NCI-H146 (cell line): ENCODE results near the gene METTL17.
A peak's percentile ranks its signal among the peaks of the same experiment; 100 is the strongest.
"Not testable (repeated sequence)": the region's sequence is repeated elsewhere in the genome, so short reads cannot be mapped to it uniquely, and the experiment has no call there.

Source experiments
- DNase-seq: peaks from one replicate; lab custom pipeline; 2025; lab: John Stamatoyannopoulos, UW

The METTL17 gene, protein sequence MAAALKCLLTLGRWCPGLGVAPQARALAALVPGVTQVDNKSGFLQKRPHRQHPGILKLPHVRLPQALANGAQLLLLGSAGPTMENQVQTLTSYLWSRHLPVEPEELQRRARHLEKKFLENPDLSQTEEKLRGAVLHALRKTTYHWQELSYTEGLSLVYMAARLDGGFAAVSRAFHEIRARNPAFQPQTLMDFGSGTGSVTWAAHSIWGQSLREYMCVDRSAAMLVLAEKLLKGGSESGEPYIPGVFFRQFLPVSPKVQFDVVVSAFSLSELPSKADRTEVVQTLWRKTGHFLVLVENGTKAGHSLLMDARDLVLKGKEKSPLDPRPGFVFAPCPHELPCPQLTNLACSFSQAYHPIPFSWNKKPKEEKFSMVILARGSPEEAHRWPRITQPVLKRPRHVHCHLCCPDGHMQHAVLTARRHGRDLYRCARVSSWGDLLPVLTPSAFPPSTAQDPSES

GRCh38 chr14:20989787-20990600 lies at the start of gene METTL17:
TSS of gene METTL17 (plus strand) at chr14:20989980. CDS start at chr14:20990003, 23 bp downstream.
- peak; percentile 90 for DNase-seq

DNA sequence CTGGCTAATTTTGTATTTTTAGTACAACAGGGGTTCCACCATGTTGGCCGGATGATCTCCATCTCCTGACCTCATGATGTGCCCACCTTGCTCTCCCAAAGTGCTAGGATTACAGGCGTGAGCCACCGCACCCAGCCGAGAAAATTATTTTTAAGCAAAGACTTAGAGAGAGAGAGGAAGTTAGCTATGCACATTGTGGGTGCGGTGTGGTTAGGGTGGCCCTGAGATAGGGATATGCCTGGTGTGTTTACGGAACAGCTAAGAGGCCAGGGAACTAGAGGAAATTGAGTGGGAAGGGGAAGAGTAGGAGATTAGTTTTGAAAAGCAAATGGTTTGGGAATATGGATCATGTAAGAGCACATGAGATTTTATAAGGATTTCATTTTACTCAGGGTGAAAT lies 44.6 kb upstream of the METTL17 start:
- DNase-seq, result not testable (repeated sequence)

DNA sequence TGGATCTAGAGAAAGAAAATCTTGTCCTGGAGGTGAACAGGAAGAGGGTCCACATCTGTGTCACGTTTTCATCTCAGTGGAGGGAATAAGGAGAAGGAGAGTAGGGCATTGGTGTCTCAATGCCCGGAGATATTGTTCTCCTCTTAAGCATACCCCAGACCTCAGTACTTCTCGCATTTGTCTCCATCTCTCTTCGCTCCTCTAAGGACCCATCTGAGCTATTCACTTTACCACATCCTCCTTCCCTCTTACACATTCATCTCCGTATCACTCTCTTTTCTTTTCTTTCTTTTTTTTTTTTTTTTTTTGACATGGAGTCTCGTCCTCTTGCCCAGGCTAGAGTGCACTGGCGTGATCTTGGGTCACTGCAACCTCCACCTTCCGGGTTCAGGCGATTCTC lies 43.1 kb upstream of the METTL17 start:
- DNase-seq, result not testable (repeated sequence)

GRCh38 chr14:20954736-20955537 lies 34.8 kb upstream of the METTL17 start, which contains the start of gene RNASE2:
TSS of gene RNASE2 (plus strand) at chr14:20955487. CDS start at chr14:20955772, 285 bp downstream.
- not testable (repeated sequence) for DNase-seq

- DNase-seq, result not testable (repeated sequence)
These were observed 34.3 kb upstream of the METTL17 start for GRCh38 chr14:20955538-20955873.

DNA sequence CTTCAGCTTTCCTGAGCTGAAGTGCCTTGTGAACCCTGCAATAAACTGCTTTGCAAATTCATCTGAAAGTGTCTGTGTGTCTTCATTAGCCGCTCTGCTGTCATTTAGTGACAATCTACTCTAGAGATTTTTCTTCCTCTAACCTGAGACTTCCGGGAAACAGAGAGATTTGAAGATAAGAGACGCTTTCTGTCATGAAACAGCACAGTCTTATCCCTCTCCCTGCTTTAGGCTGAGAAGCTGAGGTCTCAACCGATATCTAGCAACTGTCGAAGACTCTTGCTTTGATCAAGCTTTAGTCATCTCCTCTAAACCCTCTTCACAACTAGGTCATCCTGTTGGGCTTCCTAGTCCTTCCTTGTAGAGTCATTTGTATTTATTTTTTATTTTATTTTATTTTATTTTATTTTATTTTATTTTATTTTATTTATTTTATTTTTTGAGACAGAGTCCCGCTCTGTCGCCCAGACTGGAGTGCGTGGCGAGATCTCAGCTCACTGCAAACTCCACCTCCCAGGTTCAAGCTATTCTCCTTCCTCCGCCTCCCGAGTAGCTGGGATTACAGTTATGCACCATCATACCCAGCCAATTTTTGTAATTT lies 33.3 kb upstream of the METTL17 start:
- no peak for DNase-seq

DNA sequence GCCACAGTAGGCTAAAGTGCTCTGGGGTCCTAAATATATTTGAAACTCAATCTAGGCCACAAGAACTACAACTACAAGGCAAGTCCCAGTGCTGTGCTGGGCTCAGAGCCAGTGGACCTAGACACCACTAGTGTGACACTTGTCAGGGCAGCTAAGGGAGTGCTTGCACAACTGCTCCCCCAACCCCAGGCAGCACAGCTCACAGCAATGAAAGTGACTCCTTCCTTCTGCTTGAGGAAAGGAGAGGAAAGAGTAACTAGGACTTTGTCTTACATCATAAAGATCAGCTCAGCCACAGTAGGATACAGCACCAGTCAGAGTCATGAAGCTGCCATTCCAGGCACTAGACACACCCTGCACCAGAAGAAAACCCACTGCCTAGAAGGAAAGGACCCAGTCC lies 30.8 kb upstream of the METTL17 start:
- DNase-seq, result not testable (repeated sequence)

DNA sequence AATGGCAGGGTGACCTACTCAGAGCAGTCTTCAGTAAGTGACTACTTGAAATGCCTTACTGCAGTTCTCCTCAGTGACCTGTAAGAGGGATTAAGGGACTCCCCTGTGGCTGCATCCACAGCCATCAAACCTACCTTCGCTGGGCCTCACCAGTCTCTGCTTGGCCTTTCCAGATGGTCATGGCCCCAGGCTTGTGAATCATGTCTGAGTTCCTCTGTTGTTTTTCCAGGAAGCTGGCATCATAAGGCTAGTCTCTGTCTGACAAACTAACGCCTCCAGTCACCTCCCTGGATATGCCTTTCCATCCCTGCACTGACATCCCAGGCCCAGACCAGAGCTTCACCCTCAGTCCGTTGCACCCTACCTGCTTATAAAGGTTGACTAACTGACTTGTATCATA lies 20.4 kb upstream of the METTL17 start:
- DNase-seq, result no peak

DNA sequence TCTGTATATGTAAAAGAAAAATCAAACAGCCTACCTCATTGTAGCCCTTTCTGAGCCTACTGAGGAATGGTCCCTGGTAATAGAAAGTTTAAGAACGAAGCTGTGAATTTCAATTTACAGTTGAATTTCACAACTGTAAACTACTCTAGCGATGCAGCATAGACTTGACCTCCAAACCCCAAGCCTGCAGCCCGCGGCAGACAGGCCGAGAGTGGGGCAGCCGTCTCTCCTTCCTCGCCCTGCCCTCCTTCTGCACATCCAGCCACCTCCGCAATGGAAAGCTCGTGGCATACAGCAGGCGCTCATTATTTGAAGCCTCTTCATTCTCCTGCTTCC lies 19.2 kb upstream of the METTL17 start:
- DNase-seq, result no peak

DNA sequence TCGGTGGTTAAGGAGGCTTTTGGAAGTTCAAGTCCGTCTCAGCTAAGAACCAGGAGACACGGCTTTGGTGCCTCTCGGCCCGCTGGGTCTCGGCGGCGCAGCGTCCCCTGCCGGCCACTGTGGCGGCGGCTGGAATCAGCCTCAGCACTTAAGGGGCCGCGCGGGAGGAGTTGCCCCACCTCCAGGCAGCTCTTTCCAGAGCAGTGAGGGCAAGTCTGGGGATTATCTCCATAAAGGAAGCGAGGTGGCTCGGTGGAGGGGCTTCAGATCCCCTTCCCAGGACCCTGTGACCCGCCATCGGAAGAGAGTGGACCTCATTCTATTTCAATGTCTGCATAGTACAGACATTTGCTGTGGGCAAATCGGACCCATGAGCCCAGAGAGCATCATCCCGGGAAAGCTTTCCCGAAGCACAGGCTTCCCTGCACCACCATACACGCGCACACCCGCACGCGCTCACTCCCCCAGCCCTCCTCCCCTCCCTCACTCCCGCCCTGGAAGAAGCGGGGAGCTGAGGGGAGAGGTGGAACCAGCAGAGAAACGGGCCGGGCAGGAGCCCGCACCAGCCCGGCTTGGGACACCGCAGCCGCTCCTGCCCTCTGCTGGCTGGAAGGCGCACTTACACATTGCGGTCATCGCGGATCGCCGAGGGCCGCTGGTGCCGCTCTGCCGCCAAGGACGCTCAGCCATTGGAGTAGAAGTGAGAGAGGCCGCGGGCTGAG lies 18.6 kb upstream of the METTL17 start:
- DNase-seq, result peak; percentile 74

DNA sequence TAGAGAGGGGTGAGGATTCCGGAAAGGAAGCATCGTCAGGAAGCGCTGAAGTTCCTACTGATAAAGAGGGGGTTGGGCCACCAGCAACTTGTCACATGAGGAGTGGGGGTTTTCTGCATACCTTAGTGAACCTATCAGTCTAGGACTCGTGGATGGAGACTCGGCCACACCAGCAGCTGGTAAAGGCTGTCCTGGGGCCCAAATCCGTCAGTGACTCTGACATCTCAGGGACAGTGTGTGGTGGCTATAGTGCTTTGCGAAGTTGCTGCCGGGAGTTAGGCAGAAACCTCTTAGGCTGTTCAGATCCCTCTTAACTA lies 18.1 kb upstream of the METTL17 start:
- no peak for DNase-seq

DNA sequence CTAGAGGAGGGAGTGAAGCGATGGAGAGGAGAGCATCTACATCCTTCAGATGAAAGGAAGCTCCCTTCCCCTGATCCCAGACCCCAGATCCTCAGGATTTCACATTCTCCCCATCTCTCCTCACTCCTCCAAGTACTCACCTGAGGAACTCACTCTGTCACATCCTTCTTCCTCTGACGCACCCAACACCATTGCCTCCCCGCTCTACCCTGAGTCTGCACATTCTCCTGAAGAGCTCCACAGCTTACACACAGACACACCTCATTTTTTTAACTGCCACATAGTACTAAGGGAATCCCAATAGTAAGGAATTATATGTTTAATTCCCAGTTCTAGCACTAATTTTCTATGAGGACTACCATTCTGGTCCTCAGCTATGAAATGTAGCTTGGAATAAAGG lies 16.3 kb upstream of the METTL17 start:
- DNase-seq, result no peak

DNA sequence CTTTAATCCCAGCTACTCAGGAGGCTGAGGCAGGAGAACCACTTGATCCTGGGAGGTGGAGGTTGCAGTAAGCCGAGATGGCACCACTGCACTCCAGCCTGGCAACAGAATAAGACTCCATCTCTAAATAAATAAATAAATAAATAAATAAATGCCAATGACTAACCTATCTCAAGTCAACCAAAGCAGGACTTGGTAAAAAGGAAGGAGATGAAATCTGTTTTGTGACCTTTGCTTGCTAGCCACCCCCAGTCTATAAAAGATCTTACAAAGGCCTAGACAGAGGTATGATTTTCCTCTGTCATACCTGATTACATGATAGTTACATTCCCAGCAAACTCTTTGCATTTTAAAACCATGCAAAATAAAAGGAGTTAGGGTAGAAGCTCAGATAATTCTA lies 13.5 kb upstream of the METTL17 start:
- no peak for DNase-seq

- DNase-seq, result no peak
These were observed 11.1 kb upstream of the METTL17 start for GRCh38 chr14:20978687-20979086.

GRCh38 chr14:20980906-20981305 lies 8.9 kb upstream of the METTL17 start:
- no peak for DNase-seq

DNA sequence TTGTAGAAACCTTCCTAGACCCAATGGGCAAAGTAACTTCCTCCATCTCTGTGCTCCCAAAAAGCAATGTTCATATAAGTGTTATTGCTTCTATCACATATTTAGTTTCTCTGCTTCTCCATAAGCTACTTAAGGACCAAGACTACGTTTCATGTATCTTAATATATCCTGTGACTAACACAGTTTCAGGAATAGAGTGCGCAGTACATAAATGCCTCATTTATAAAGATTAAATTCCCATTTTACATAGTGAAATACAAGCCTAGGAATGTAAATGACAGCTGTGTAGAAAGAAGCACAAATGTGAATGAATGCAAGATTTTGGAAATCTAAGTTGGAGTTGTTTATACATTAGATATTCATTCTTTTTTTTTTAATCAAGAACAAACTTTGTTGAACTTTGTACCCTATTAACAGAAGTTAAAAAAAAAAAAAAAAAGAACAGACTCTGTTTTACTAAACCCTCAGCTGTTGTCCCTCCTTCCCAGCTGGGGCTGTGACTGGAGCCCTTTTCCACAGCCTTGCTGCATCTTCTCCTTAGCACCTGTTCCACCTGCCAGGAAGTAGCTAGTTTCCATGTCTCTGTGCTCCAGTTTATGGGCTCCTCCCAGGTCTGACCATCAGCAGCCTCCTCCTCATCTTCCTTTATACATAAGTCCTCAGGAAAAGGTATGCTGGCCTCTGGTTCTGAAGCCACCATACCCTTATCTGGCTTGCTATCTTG lies 7.0 kb upstream of the METTL17 start:
- DNase-seq, result no peak

GRCh38 chr14:20985650-20986049 lies 4.1 kb upstream of the METTL17 start:
- not testable (repeated sequence) for DNase-seq

GRCh38 chr14:20986811-20987210 lies 3.0 kb upstream of the METTL17 start:
- DNase-seq, result no peak

DNA sequence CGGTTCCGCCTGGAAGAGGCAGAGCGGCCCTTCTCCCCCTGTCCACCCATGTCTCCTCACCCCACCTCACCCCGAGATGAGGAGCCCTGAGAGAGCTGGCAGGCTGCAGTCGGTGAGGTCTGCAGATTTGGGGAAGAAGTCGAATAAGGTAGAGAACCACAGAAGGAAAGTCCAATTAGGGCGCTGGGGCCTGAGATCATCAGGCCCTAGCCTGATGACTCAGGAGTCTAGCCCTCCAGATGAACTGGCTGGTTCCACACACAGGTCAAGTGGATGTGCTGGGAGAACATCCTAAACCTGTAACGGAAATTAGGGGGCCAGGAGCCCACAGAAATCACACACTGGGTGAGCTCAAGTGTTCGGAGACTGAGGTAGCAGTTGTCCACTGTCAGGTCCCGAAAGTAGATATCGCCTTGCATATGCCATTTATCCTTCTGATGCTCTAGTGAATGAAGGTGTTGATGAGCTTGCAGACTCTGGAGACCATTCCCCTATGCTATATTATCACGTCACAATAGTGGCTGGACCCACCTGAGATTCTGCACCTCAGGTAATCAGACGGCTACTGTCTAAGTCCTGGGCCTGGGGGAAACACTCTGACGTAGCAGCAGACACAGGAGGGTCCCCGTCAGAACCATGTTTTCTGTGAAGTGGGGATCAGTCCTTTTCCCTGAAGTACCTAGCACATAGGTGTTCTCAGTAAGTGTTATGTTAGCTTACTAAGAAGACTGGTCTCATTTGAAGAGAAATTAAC lies 886 bp upstream of the METTL17 start:
- DNase-seq, result no peak

DNA sequence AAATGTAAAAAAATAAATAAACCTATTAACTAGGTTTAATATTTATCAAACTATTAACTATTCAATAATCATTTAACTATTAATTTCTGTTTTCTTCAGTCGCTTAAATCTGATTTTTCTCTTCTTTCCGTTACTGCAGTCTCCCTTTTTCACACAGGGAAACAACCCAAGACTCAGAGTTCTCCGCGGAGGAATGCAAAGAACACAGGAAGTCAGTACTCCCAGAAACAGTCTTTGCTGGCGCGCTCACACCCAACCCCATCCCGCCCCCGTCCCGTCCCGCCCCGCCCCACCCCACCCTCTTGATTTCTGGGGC lies 351 bp upstream of the METTL17 start:
- DNase-seq, result no peak
